ENCODE results near the gene HECTD4.

The HECTD4 gene

DNA sequence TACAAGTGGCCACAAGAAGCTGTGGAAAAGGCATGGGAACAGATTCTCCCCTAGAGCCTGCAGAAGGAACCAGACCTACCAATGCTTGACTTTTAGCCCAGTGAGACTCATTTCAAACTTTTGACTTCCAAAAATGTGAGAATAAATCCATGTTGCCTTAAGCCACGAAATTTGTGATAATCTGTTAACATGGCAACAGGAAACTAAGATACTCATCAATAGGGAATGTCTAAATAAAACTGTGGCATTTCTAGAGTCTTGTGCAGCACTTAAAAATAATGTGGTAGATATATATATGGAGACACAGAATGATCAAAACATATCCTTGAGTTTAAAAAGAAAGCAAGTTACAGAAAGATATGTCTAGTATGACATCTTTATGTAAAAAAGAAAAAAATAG, 12.0 kb downstream of the HECTD4 start:
- no peak overlapping the region for H3K4me3 ChIP-seq (ENCODE audit: low read depth, low read length)
- TF ChIP-seq, protein P1, sequence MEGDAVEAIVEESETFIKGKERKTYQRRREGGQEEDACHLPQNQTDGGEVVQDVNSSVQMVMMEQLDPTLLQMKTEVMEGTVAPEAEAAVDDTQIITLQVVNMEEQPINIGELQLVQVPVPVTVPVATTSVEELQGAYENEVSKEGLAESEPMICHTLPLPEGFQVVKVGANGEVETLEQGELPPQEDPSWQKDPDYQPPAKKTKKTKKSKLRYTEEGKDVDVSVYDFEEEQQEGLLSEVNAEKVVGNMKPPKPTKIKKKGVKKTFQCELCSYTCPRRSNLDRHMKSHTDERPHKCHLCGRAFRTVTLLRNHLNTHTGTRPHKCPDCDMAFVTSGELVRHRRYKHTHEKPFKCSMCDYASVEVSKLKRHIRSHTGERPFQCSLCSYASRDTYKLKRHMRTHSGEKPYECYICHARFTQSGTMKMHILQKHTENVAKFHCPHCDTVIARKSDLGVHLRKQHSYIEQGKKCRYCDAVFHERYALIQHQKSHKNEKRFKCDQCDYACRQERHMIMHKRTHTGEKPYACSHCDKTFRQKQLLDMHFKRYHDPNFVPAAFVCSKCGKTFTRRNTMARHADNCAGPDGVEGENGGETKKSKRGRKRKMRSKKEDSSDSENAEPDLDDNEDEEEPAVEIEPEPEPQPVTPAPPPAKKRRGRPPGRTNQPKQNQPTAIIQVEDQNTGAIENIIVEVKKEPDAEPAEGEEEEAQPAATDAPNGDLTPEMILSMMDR (conservative IDR thresholded peaks at IDR 0.05; ENCODE audit: low read depth, low read length) = no peak
- peak; percentile 35 for DNase-seq (ENCODE audit: low read depth)

DNA sequence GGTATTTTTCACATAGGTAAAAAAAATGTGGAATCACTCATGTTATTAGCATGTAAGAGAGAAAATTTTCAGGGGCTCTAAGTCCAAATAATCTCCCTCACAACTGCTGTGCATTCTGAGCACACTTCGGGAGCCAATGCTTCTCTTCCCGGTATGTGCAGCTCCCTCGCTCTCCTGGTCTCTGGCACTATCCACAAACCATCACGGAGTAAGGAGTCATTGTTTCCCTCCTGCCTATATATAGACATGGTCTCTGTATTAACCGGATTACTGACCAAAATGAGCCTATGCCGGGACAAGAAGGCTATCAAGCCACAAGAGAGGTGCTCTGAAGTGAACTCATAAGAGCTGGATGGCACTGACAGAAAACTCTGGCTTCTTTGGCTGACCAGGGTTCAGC, 13.4 kb downstream of the HECTD4 start:
- DNase-seq (ENCODE audit: low read depth) = no peak
- TF ChIP-seq, protein P1 (conservative IDR thresholded peaks at IDR 0.05; ENCODE audit: low read depth, low read length) = no peak
- no peak overlapping the region for H3K4me3 ChIP-seq (ENCODE audit: low read depth, low read length)

DNA sequence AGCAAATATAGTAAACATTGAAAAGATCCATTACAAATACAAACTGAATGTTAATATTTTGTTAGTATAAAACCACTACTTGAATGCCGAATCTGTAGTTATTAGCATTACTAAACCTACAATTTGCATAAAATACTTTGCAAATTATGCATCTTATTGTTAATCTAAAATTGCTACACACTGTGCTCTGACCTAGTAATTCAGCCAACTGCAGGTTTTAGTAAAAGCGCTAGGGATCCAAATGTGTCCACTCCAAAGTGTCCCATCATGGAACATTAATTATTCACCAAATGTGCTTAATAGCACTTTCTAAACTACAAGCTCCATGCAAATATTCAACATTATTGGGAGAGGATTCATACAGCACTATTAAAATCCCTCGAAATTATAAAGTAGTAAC, 14.3 kb downstream of the HECTD4 start:
- TF ChIP-seq, protein P1 (conservative IDR thresholded peaks at IDR 0.05; ENCODE audit: low read depth, low read length) = no peak
- DNase-seq (ENCODE audit: low read depth) = no peak
- no peak overlapping the region for H3K4me3 ChIP-seq (ENCODE audit: low read depth, low read length)

DNA sequence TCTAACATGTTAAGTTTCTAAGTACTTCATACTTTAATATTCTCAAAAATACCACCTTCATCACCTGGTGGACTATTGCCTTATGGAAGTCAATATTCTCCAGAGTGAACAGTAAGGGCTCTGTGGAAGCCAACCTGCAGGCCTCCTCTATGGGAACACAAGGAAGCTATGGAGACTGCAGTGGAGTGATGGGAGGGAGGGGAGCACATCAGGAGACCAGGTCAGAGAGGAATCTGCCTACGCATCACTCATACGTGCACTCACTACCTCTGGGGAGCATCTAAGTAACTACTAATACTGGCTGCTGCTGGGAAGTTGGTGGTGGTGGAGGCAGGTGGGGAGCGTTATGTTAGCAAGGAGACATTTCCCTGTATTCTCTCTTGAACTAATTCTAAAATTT, 19.9 kb downstream of the HECTD4 start:
- no peak overlapping the region for H3K4me3 ChIP-seq (ENCODE audit: low read depth, low read length)
- DNase-seq (ENCODE audit: low read depth) = no peak
- TF ChIP-seq, protein P1 (conservative IDR thresholded peaks at IDR 0.05; ENCODE audit: low read depth, low read length) = no peak

DNA sequence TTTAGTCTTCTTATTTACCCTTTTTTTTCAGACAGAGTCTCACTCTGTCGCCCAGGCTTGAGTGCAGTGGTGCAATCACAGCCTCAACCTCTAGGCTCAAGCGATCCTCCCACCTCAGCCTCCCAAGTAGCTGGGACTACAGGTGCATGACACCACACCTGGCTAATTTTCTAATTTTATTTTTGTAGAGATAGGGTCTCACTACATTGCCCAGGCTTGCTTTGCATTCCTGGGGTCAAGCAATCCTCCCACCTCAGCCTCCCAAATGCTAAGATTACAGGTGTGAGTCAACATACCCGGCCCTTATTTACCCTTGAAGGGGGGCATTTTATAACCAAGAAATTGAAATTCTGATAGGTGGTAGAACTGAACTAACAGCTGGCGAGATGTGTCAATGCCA, 21.0 kb downstream of the HECTD4 start:
- TF ChIP-seq, protein P1 (conservative IDR thresholded peaks at IDR 0.05; ENCODE audit: low read depth, low read length) = no peak
- no peak for DNase-seq (ENCODE audit: low read depth)
- no peak overlapping the region for H3K4me3 ChIP-seq (ENCODE audit: low read depth, low read length)

DNA sequence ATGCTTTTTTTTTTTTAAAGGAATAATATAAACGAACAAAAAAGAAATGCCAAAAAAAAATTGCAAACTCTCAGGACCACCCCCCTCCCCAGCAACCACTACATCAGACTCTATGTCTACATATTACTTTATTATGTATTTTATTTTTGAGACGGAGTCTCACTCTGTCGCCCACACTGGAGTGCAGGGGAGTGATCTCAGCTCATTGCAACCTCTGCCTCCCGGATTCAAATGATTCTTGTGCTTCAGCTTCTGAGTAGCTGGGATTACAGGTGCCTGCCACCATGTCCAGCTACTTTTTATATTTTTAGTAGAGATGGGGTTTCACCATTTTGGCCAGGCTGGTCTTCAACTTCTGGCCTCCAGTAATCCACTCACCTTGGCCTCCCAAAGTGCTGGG, 22.9 kb downstream of the HECTD4 start:
- TF ChIP-seq, protein P1 (conservative IDR thresholded peaks at IDR 0.05; ENCODE audit: low read depth, low read length) = no peak
- H3K4me3 ChIP-seq (ENCODE audit: low read depth, low read length) = no peak overlapping the region
- no peak for DNase-seq (ENCODE audit: low read depth)

DNA sequence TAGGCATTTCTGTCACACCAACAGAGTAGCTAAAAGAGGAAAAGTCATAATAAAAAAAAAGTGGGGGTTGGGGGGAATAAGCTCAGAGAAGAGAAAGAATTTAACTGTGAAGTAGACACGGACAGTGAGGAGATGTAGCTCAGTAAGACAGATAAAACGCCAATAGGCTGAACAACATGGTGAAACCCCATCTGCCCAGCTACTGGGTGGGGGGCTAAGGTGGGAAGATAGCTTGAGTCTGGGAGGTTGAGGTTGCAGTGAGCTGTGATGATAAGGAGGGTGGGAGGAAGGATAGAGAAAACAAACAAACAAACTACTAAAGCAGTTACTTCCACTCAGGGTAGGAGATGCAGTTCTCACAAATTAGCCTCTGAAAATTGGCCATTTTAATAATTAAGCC, 25.0 kb downstream of the HECTD4 start:
- TF ChIP-seq, protein P1 (conservative IDR thresholded peaks at IDR 0.05; ENCODE audit: low read depth, low read length) = no peak
- H3K4me3 ChIP-seq (ENCODE audit: low read depth, low read length) = no peak overlapping the region
- DNase-seq (ENCODE audit: low read depth) = no peak
